MV-4-11 (cell line): ENCODE results near the gene RGPD8.
"Not testable (repeated sequence)": the region's sequence is repeated elsewhere in the genome, so short reads cannot be mapped to it uniquely, and the experiment has no call there.

ENCODE experiments used
- DNase-seq: peaks from one replicate; lab custom pipeline; 2025; lab: John Stamatoyannopoulos, UW

The RGPD8 gene

GRCh38 chr2:112433480-112433879 lies at the start of gene RGPD8:
TSS of gene RGPD8 (minus strand) at chr2:112433645. CDS start at chr2:112433453, 192 bp downstream.
- DNase-seq = not testable (repeated sequence)

GRCh38 chr2:112483042-112483473 lies 49.6 kb upstream of the RGPD8 start:
- DNase-seq = peak; percentile 23

- peak; percentile 11 for DNase-seq
Measured at GRCh38 chr2:112482309-112483041, 49.0 kb upstream of the RGPD8 start.

- DNase-seq = peak; percentile 59
Measured at GRCh38 chr2:112481528-112482233, 48.2 kb upstream of the RGPD8 start, which contains the start of gene TTL. TSS of gene TTL (plus strand) at chr2:112482156. CDS start at chr2:112482345, 189 bp downstream.

- DNase-seq = peak; percentile 77
Measured at GRCh38 chr2:112481050-112481527, 47.6 kb upstream of the RGPD8 start.

- DNase-seq = no peak
Measured at GRCh38 chr2:112480530-112481049, 47.1 kb upstream of the RGPD8 start.

GRCh38 chr2:112476434-112476833 lies 43.0 kb upstream of the RGPD8 start:
- no peak for DNase-seq

GRCh38 chr2:112474844-112475486 lies 41.5 kb upstream of the RGPD8 start:
- no peak for DNase-seq

GRCh38 chr2:112472547-112473263 lies 39.3 kb upstream of the RGPD8 start:
- no peak for DNase-seq

GRCh38 chr2:112465382-112465781 lies 31.9 kb upstream of the RGPD8 start:
- DNase-seq = peak; percentile 1

- DNase-seq = no peak
Measured at GRCh38 chr2:112463256-112463655, 29.8 kb upstream of the RGPD8 start.

GRCh38 chr2:112462178-112462577 lies 28.7 kb upstream of the RGPD8 start:
- no peak for DNase-seq

- DNase-seq = no peak
Measured at GRCh38 chr2:112459372-112459771, 25.9 kb upstream of the RGPD8 start.

- no peak for DNase-seq
Measured at GRCh38 chr2:112454586-112454985, 21.1 kb upstream of the RGPD8 start.

- DNase-seq = no peak
Measured at GRCh38 chr2:112451317-112451716, 17.9 kb upstream of the RGPD8 start.

GRCh38 chr2:112449854-112450253 lies 16.4 kb upstream of the RGPD8 start:
- no peak for DNase-seq

GRCh38 chr2:112444256-112444655 lies 10.8 kb upstream of the RGPD8 start:
- DNase-seq = not testable (repeated sequence)

GRCh38 chr2:112438603-112439261 lies 5.3 kb upstream of the RGPD8 start:
- DNase-seq = not testable (repeated sequence)

- not testable (repeated sequence) for DNase-seq
Measured at GRCh38 chr2:112437405-112437831, 4.0 kb upstream of the RGPD8 start.

- not testable (repeated sequence) for DNase-seq
Measured at GRCh38 chr2:112436993-112437392, 3.5 kb upstream of the RGPD8 start.
